NT2/D1 (cell line): ENCODE measurements around the gene LEF1.

ENCODE experiments used
- SUZ12 ChIP-seq: IDR thresholded peaks from 2 replicates; pipeline ENCODE4 v1.6.1; 2011; ENCODE audit not compliant: insufficient read length, insufficient read depth; ENCODE audit errors: extremely low read depth
- YY1 ChIP-seq: IDR thresholded peaks from 2 replicates; pipeline ENCODE4 v1.6.1; 2011; ENCODE audit not compliant: insufficient read length, insufficient read depth
- ZNF274 ChIP-seq: IDR thresholded peaks from 2 replicates; pipeline ENCODE4 v1.6.1; 2011; ENCODE audit warnings: mild to moderate bottlenecking, low read depth, low read length

DNA sequence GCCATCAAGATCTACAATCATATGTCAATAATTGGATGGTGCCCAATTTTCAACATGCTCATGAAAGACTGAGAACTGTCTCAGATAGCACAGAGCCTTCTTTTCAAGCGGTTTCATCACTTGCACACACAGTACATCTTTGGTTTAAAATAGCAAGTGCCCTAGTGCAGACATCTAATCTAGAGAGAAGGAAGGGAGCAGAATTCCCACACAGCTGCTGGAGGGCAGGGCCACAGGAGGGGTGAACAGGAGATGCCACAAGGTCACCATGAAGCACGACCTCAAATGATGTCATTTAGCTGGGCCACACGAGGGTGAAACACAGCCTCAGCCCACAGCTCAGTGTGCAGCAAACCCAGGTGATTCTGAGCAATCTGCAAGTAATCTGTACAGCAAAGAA lies 24.3 kb downstream of the LEF1 start:
- no peak for TF ChIP-seq YY1
- no peak for TF ChIP-seq SUZ12
- no peak for TF ChIP-seq ZNF274
